HG02938 (cell line): ENCODE data around the gene PES1.
"Not testable (repeated sequence)": the region's sequence is repeated elsewhere in the genome, so short reads cannot be mapped to it uniquely, and the experiment has no call there.

Source experiments
- ATAC-seq: cut with Tn5 transposase; IDR thresholded peaks from one replicate; pipeline ENCODE4 v1.9.1; 2021; ENCODE audit warnings: mild to moderate bottlenecking, moderate library complexity; ENCODE audit not compliant: unreplicated experiment

Gene PES1

GRCh38 chr22:30578481-30578880, 13.2 kb downstream of the PES1 start:
- no peak for ATAC-seq

DNA sequence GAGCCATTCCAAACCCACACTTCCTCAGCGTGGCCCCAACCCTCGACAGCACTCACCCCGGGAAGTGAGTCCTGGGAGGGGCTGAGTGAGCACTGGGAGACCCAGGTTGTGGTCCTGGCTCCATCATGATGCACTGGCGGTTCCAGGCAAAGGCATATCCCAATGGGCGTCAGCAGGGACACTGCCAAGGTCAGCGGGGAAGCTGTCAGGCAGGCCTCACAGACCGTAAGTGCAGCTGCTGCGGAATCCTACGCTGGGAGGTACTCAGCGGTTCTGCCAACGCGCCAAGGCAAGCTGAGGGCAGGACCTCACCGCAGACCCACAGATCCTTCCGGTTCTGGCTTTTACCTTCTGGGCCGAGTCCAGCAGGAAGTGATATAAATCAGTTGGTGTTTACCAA, 15.9 kb downstream of the PES1 start:
- ATAC-seq = no peak

DNA sequence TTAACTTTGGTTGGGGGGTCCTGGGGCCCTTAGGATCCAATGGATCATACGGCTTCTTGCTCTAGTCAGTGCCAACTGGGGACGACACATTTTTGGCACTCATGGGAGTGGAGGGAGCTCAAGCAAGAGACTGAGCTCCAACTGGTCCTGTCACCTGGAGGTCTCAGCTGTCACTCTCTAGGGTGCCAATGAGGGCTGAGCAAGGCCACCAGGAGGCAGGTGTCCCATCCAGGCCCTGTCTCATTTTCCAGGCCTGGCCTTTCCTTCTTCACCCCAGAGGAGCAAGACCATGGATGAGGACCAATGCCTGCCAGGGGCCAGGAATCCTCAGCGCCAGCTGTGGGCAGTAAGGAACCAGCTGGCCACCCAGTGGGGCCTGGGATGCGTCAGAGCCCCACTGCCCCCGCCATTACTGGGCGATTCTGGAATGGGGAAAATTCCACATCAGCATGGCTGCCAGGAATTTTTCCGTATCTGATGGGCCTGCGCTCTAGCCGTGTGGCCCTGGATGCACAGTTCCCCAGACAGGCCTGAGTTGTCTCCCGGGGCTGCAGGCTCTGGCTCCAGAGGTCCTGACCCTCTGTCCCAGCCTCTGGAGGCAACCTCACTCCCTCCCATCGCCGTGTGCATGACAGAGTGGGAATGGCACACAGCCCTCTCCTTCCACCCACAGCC, 16.6 kb downstream of the PES1 start:
- ATAC-seq = no peak

GRCh38 chr22:30574095-30574981, 17.4 kb downstream of the PES1 start, which contains the start of gene GAL3ST1:
TSS of gene GAL3ST1 (minus strand) at chr22:30574665. CDS start at chr22:30557392, 17,273 bp downstream.
- ATAC-seq = no peak

- no peak for ATAC-seq
These were observed 18.1 kb downstream of the PES1 start for GRCh38 chr22:30573594-30574094.

GRCh38 chr22:30572840-30573593, 18.7 kb downstream of the PES1 start:
- no peak for ATAC-seq

- no peak for ATAC-seq
These were observed 19.5 kb downstream of the PES1 start for GRCh38 chr22:30572210-30572609.

DNA sequence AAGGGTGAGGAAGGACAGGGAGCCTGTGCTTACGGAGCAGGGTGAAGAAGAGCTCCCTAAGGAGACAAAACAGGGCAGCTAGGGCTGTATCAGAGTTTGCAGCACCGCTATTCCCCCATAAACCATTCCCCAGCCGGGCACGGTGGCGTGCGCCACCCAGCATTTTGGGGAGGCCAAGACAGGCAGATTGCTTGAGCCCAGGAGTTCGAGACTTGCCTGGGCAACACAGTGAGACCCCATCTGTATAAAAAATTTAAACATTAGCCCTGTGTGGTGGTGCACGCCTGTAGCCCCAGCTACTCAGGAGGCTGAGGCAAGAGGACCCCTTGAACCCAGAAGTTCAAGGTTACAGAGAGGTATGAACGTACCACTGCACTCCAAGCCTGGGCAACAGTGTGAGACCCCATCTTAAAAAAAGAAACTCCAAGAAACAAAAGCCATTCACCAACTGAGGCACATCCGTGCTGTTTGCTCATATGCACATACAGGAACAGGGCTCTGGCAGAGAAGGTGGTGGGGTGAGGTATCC, 22.0 kb downstream of the PES1 start:
- no peak for ATAC-seq

DNA sequence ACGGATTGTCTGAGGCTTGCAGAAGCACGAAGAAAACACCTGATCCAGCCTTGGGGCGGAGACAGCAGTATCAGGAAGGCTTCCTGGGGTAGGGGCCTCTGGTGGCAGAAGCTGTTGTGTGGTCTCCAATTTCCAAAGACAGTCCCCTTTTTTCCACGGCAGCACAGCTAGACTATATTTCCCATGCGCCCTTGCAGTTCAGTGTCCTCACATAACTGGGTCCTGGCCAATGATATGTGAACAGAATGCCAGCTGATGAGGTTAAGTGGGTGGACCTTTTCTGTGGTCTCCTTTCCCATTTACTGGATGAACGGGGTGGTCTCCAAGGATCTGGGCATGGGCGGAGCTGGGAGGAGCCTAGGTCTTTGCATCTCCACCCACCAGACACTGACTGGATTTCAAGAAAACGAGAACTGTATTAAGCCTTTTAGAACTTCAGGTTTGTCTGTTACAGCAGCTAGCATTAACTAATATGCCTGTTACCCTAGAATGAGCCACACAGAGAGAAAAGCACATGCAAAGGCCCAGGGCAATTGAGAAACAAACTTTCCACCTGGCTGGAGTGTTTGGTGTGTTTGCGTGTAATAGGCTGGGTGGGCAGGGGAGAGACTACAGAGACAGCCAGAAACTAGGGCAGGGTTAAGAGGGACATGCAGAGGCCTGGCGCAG, 23.4 kb downstream of the PES1 start:
- ATAC-seq = no peak

DNA sequence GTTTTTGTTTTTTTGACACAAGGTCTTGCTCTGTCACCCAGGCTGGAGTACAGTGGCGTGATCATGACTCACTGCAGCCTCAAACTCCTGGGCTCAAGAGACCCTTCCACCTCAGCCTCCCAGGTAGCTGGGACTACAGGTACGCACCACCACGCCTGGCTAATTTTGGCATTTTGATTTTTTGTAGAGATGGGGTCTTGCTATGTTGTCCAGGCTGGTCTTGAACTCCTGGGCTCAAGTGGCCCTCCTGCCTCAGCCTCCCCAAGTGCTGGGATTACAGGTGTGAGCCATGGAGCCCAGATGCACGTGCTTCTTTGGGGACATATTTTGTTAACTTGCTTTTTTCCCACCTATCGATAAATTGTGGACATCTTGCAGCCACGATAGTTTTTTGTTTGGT, 24.4 kb downstream of the PES1 start:
- not testable (repeated sequence) for ATAC-seq

- no peak for ATAC-seq
These were observed 25.6 kb downstream of the PES1 start for GRCh38 chr22:30566125-30566524.

DNA sequence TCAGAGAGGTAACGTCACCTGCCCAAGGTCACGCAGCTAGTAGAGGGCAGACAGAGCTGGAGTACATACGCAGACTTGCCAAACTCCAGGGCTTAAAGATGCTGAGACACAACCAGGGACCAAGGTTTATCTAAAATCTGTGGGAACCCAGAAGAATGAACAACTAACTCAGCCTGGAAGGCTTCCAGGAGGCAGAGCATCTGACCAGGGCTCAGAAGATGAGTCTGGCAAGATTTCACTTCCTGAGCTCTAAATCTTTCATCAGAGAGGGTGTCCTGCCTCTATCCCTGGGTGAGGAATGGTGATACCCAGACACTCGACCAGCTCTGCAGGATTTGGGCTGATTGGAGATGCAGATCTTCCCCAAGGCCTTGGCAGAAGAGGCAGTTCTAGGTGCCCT, 26.4 kb downstream of the PES1 start:
- no peak for ATAC-seq

DNA sequence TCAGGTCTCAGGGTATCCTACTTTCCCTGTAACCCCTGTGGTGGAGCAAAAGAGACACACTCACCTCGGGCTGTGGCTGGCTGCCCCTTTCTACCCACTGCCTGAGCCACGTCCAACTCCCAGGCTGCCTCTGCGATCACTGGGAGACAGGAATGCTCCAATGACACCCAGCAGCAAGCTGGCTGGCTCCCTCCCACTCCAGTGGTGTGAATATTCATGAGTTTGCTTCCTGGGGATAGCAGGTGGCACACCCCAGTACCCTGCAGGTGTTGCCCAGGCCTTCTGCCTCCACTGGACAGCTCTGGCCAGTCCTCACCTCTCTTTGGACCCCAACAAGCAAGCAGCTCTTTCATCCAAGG, 27.0 kb downstream of the PES1 start:
- no peak for ATAC-seq

GRCh38 chr22:30564045-30564760, 27.5 kb downstream of the PES1 start:
- no peak for ATAC-seq

GRCh38 chr22:30562366-30562765, 29.3 kb downstream of the PES1 start:
- ATAC-seq = no peak

DNA sequence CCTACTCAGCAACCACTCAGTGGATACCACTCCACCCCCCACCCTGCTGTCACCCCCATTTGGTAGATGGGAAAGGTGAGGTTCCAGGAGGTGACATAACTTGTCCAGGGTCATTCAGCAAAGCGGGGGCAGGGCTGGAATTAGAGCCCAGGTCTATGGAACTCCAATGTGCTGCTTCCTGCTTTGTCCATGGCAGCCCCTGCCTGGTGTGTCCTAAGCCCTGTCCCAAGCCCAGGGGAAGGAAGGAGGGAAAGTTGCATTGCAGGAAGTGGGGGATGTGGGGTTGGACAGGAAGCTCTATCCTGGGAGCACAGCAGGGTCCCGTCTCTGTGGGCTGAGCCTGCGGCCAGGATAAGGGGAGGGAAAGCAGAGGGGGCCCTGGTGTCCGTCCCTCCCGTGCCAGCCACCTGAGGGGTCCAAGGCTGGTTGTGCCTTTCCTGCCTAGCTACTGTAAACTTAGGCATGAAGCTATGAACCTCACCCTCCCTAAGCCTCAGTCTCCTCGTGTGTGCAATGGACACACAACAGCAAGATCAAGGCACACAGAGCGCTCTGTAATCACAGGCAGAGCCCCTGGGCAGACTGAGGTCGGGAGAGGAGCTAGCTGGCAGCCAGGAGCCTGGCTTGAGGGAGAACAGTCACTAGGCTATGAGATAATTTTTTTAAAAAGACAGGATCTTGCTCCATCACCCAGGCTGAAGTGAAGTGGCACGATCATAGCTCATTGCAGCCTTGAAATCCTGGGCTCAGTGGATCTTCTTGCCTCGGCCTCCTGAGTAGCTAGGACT, 30.1 kb downstream of the PES1 start:
- ATAC-seq = no peak

DNA sequence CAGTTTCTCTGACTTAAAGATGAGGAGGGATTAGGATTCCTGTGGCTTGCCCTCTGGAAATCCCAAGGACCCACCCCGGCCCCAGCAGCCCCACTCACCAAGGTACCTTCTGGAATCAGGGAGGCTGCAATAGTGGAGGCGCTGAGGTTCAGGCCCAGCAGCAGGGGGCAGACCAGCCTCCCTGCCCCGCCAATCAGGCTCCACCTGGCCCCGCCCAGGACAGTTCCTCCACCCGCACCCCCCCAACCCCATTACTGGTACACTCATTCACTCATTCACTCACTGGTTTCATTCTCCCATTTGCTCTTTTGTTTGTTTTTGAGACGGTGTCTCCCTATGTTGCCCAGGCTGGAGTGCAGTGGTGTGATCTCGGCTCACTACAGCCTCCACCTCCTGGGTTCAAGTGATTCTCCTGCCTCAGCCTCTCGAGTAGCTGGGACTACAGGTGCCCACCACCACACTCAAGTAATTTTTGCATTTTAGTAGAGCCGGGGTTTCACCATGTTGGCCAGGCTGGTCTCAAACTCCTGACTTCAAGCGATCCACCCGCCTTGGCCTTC, 31.0 kb downstream of the PES1 start:
- not testable (repeated sequence) for ATAC-seq

DNA sequence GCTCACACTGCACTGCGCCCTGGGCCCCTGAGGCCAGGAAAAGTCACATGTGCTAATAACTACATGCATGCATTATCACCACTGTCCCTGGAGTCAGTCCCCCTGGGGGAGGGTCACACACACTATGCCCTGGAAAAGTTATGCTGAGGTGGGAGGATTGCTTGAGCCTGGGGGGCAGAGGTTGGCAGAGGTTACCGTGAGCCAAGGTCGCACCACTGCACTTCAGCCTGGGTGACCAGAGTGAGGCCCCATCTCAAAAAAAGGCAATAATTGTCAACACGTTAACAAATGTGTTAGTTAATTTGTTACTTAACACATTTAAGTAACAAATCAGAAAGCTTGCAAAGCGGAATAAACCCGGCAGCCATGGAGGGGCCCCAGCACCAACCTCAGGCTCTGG, 31.8 kb downstream of the PES1 start:
- ATAC-seq = no peak

DNA sequence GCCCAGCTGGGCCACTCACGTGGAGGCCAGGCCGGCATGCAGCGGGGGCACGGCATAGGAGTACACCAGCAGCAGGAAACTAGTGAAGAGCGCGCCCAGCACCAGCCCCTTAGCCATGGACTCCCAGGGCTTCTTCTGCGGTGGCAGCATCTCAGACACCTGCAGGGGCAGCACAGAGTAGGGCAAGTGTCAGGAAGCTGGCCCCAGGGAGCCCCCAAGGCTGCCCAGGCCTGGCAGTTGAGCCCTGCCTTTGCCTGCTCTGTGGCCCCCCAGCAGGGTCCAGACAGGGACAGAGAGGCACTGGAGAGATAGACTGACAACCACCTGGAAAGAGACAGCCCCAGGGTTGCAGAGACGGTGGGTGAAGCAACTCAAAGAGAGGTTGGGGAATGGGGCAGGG, 34.5 kb downstream of the PES1 start:
- ATAC-seq = no peak
